SK-N-SH treated with all-trans-retinoic acid at 6 μM for 48 hours (cell line): ENCODE measurements around the gene SCAPER.
A peak's percentile ranks its signal among the peaks of the same experiment; 100 is the strongest.

Source experiments
- ATAC-seq: fragments of 200-7000 bp; cut with Tn5 transposase; 3 replicates; pipeline ENCODE4 v1.9.1; 2020; ENCODE audit warnings: mild to moderate bottlenecking, moderate library complexity
- ARNTL ChIP-seq: fragments of 450-650 bp; formaldehyde crosslinking; IDR thresholded peaks from 2 replicates; pipeline ENCODE4 v1.5.0; 2020; ENCODE audit warnings: low read depth, mild to moderate bottlenecking, moderate library complexity, borderline replicate concordance
- ESRRG ChIP-seq: fragments of 250-450 bp; sonication (Bioruptor Pico); IDR thresholded peaks from 2 replicates; pipeline ENCODE4 v1.6.1; 2021; ENCODE audit warnings: mild to moderate bottlenecking
- GLIS3 ChIP-seq: fragments of 250-450 bp; sonication (Bioruptor Pico); IDR thresholded peaks from 2 replicates; pipeline ENCODE4 v1.5.0; 2020; ENCODE audit warnings: mild to moderate bottlenecking, moderate library complexity
- ISL1 ChIP-seq: fragments of 250-450 bp; sonication (Bioruptor Pico); IDR thresholded peaks from 2 replicates; pipeline ENCODE4 v2.1.2; 2022; ENCODE audit warnings: mild to moderate bottlenecking, moderate library complexity
- OSR1 ChIP-seq: fragments of 250-450 bp; sonication (Bioruptor Pico); IDR thresholded peaks from 2 replicates; pipeline ENCODE4 v1.8.0; 2022; ENCODE audit warnings: moderate library complexity, mild to moderate bottlenecking, inconsistent platforms
- PPARA ChIP-seq: fragments of 250-450 bp; sonication (Bioruptor Pico); IDR thresholded peaks from 2 replicates; pipeline ENCODE4 v1.5.0; 2020; ENCODE audit warnings: mild to moderate bottlenecking, borderline replicate concordance
- RARB ChIP-seq: fragments of 250-450 bp; sonication (Bioruptor Pico); IDR thresholded peaks from 2 replicates; pipeline ENCODE4 v1.8.0; 2021; ENCODE audit warnings: mild to moderate bottlenecking, moderate library complexity
- SNAI2 ChIP-seq: fragments of 250-450 bp; sonication (Bioruptor Pico); IDR thresholded peaks from 2 replicates; pipeline ENCODE4 v1.5.0; 2020; ENCODE audit warnings: mild to moderate bottlenecking, moderate library complexity
- ZC3H10 ChIP-seq: fragments of 250-450 bp; sonication (Bioruptor Pico); IDR thresholded peaks from 2 replicates; pipeline ENCODE4 v1.5.1; 2021; ENCODE audit warnings: mild to moderate bottlenecking, moderate library complexity
- ZNF565 ChIP-seq: fragments of 450-650 bp; formaldehyde crosslinking; conservative IDR thresholded peaks from 2 replicates; pipeline ENCODE4 v1.5.0; 2020; ENCODE audit warnings: low read depth, mild to moderate bottlenecking, moderate library complexity
- ZNF70 ChIP-seq: fragments of 450-650 bp; formaldehyde crosslinking; IDR thresholded peaks from 2 replicates; pipeline ENCODE4 v1.5.0; 2020; ENCODE audit warnings: mild to moderate bottlenecking, moderate library complexity
- ZNF8 ChIP-seq: fragments of 450-650 bp; formaldehyde crosslinking; IDR thresholded peaks from 2 replicates; pipeline ENCODE4 v1.5.0; 2020; ENCODE audit warnings: mild to moderate bottlenecking, moderate library complexity
- TF ChIP-seq, protein P1 (sequence below): fragments of 250-450 bp; sonication (Bioruptor Pico); IDR thresholded peaks from 2 replicates; pipeline ENCODE4 v1.5.1; 2021; ENCODE audit warnings: mild to moderate bottlenecking, moderate library complexity
- TF ChIP-seq, protein P2 (sequence below): fragments of 250-450 bp; sonication (Bioruptor Pico); IDR thresholded peaks from 2 replicates; pipeline ENCODE4 v1.8.0; 2020; ENCODE audit warnings: mild to moderate bottlenecking, moderate library complexity, borderline replicate concordance
- TF ChIP-seq, protein P3 (sequence below): fragments of 250-450 bp; sonication (Bioruptor Pico); IDR thresholded peaks from 2 replicates; pipeline ENCODE4 v1.8.0; 2021; ENCODE audit warnings: low read depth, mild to moderate bottlenecking, moderate library complexity, borderline replicate concordance
- TF ChIP-seq, protein P4 (sequence below): fragments of 250-450 bp; sonication (Bioruptor Pico); IDR thresholded peaks from 2 replicates; pipeline ENCODE4 v1.5.0; 2020; ENCODE audit warnings: mild to moderate bottlenecking, moderate library complexity

The SCAPER gene

DNA sequence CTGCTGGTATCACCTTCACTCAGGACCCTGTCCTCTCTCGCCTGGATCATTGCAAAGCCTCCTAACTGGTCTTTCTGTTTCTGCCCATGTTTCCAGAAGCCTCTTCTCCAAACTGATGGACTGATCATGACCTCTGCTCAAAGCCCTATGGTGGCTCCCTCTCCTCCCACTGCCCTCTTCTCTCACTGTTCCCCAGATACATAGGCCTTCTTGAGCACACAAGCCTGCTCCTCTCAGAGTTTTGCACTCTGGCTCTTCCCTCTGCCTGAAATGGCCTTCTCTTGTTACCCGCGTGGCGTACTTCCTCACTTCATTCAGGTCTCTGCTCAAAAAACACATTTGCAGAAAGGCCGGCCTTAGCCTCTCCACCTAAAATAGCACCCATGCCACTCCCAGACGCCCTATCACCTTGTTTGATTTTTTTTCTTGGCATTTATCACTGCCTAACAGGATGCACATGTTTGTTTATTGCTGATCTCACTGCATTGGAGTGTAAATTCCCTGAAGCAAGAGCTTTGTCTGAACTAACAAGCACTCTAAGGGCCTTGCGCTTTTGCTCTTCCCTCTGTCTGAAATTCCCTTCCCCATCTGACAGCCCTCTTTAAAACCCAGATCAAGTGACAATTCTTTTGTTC, 592.5 kb downstream of the SCAPER start:
- TF ChIP-seq ZNF565 (CRISPR knock-in tag) (no peak), ESRRG (no peak), SNAI2 (CRISPR knock-in tag) (no peak), GLIS3 (CRISPR knock-in tag) (no peak), ZC3H10 (CRISPR knock-in tag) (no peak), RARB (CRISPR knock-in tag) (no peak), OSR1 (no peak), ZNF70 (CRISPR knock-in tag) (no peak)
- TF ChIP-seq, protein P1, sequence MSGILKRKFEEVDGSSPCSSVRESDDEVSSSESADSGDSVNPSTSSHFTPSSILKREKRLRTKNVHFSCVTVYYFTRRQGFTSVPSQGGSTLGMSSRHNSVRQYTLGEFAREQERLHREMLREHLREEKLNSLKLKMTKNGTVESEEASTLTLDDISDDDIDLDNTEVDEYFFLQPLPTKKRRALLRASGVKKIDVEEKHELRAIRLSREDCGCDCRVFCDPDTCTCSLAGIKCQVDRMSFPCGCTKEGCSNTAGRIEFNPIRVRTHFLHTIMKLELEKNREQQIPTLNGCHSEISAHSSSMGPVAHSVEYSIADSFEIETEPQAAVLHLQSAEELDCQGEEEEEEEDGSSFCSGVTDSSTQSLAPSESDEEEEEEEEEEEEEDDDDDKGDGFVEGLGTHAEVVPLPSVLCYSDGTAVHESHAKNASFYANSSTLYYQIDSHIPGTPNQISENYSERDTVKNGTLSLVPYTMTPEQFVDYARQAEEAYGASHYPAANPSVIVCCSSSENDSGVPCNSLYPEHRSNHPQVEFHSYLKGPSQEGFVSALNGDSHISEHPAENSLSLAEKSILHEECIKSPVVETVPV (CRISPR knock-in tag), result no peak
- ATAC-seq, result no peak

DNA sequence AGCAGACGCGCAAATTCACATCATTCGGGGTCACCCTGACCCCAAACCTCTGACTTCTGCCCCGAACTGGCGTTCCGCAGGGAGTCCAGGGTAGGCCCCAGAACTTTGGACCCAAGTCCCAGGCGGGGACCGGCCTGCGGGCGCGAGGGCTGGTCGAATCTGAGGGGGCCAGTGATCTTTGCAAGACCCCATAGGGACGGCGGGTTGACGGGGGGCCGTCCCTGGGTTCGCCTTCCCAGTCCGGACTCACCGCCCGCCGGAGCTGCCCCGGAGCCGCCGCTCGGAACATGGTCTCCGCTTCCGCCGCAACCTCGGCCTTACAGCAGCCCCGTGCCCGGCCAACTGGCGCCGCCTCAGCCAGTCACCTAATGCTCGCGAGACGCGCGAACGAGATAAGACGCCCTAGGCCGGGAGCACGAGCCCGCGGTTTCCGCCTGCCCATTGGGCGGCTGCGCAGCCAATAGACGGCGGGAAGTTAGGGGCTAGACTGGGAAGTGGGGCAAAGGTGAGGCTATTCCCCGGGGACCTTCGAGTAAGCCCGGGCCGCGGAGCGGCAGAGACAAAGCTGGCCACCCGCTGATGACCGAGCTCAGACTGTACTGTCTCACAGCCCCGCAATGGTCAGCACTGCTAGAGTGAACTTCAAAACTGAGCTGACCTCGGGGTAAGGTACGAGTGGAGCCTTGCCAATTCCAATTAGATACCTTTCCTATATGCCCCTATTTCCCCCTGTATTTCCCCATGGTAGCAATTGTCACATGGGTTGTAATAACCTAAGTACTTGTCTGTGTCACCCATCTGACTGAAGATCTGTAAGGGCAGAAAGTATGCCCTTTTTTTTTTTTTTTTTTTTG, 593.8 kb downstream of the SCAPER start, which contains the start of gene ETFA:
Gene ETFA, minus strand, starts transcription at position 370 of the 854 bp plus-strand sequence. Its CDS starts 81 bp downstream, at position 289.
- TF ChIP-seq PPARA (CRISPR knock-in tag) (peak; percentile 97), OSR1 (no peak), SNAI2 (CRISPR knock-in tag) (no peak), ISL1 (CRISPR knock-in tag) (no peak), RARB (CRISPR knock-in tag) (no peak), ZNF70 (CRISPR knock-in tag) (no peak), GLIS3 (CRISPR knock-in tag) (no peak)
- TF ChIP-seq, protein P2, sequence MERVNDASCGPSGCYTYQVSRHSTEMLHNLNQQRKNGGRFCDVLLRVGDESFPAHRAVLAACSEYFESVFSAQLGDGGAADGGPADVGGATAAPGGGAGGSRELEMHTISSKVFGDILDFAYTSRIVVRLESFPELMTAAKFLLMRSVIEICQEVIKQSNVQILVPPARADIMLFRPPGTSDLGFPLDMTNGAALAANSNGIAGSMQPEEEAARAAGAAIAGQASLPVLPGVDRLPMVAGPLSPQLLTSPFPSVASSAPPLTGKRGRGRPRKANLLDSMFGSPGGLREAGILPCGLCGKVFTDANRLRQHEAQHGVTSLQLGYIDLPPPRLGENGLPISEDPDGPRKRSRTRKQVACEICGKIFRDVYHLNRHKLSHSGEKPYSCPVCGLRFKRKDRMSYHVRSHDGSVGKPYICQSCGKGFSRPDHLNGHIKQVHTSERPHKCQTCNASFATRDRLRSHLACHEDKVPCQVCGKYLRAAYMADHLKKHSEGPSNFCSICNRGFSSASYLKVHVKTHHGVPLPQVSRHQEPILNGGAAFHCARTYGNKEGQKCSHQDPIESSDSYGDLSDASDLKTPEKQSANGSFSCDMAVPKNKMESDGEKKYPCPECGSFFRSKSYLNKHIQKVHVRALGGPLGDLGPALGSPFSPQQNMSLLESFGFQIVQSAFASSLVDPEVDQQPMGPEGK (CRISPR knock-in tag), result no peak
- peak; percentile 99 for ATAC-seq

DNA sequence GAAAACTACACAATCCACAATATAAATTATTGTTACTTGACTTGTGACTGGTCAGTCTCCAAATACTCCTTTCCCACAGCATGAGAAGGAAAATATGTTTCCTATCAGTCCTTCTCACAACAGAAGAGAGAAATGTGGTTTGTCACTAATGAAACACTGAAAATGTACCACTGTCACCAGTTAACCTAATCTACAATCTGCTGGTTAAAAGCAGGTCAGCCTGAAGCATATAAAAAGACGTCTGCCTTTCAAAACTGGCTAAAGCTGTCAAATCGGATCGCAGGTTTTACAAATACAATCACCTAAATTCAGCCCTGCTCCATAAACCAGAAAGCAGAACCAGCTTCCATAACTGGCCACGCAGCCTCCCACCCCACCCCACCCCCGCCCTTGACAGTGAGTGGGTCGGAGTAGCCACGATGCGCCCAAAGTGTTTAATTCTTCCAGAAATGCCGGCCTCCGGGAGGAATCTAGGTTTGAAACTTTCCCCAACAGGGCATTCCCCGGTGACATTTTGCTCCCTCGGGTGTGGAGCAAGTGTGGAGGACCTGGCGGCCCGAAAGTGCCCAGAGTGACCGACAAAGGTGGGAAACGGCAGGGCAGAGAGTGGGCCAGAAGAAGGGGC, 594.6 kb downstream of the SCAPER start:
- no peak for TF ChIP-seq ESRRG
- TF ChIP-seq, protein P3, sequence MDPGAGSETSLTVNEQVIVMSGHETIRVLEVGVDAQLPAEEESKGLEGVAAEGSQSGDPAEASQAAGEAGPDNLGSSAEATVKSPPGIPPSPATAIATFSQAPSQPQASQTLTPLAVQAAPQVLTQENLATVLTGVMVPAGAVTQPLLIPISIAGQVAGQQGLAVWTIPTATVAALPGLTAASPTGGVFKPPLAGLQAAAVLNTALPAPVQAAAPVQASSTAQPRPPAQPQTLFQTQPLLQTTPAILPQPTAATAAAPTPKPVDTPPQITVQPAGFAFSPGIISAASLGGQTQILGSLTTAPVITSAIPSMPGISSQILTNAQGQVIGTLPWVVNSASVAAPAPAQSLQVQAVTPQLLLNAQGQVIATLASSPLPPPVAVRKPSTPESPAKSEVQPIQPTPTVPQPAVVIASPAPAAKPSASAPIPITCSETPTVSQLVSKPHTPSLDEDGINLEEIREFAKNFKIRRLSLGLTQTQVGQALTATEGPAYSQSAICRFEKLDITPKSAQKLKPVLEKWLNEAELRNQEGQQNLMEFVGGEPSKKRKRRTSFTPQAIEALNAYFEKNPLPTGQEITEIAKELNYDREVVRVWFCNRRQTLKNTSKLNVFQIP (CRISPR knock-in tag), result no peak
- TF ChIP-seq, protein P4, sequence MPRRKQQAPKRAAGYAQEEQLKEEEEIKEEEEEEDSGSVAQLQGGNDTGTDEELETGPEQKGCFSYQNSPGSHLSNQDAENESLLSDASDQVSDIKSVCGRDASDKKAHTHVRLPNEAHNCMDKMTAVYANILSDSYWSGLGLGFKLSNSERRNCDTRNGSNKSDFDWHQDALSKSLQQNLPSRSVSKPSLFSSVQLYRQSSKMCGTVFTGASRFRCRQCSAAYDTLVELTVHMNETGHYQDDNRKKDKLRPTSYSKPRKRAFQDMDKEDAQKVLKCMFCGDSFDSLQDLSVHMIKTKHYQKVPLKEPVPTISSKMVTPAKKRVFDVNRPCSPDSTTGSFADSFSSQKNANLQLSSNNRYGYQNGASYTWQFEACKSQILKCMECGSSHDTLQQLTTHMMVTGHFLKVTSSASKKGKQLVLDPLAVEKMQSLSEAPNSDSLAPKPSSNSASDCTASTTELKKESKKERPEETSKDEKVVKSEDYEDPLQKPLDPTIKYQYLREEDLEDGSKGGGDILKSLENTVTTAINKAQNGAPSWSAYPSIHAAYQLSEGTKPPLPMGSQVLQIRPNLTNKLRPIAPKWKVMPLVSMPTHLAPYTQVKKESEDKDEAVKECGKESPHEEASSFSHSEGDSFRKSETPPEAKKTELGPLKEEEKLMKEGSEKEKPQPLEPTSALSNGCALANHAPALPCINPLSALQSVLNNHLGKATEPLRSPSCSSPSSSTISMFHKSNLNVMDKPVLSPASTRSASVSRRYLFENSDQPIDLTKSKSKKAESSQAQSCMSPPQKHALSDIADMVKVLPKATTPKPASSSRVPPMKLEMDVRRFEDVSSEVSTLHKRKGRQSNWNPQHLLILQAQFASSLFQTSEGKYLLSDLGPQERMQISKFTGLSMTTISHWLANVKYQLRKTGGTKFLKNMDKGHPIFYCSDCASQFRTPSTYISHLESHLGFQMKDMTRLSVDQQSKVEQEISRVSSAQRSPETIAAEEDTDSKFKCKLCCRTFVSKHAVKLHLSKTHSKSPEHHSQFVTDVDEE (CRISPR knock-in tag), result no peak
- no peak for TF ChIP-seq ZNF565 (CRISPR knock-in tag)
- TF ChIP-seq ARNTL (CRISPR knock-in tag), result no peak
- no peak for TF ChIP-seq PPARA (CRISPR knock-in tag)
- no peak for TF ChIP-seq RARB (CRISPR knock-in tag)
- TF ChIP-seq OSR1, result no peak
- TF ChIP-seq ZNF8 (CRISPR knock-in tag), result no peak
- TF ChIP-seq ZC3H10 (CRISPR knock-in tag), result no peak
- ATAC-seq, result peak; percentile 65
